Stimulated activated CD8-positive, alpha-beta memory T cell treated with anti-CD3 and anti-CD28 coated beads, Interleukin-12 subunit alpha, Interleukin-12 subunit beta, amount 100 ng/mL, for 1 hour (primary cell): ENCODE measurements around the gene CNNM1.

Experiments used
- DNase-seq: peaks from one replicate; pipeline ENCODE4 v3.0.0-alpha.2; 2020; ENCODE audit warnings: low read depth

The CNNM1 gene

DNA sequence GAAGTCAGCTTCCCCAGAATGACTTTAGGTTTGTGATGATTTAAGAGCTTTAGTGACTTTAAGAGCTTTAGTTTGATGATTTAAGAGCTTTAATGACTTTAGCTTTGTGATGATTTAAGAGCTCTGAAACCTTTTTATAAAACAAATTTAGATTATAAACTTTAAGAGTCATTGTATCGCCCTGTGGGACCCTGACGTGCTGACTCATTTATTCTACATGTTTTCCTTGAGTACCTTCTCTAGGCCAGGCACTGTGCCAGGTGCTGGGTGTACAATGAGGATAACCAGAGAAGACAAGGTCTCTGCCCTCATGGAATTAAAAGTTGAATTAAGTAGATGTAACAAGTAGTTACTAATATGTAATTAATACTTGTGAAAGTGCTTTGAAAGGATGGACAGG lies 45.4 kb downstream of the CNNM1 start:
- DNase-seq = no peak

GRCh38 chr10:99374972-99375371 lies 45.8 kb downstream of the CNNM1 start:
- no peak for DNase-seq

DNA sequence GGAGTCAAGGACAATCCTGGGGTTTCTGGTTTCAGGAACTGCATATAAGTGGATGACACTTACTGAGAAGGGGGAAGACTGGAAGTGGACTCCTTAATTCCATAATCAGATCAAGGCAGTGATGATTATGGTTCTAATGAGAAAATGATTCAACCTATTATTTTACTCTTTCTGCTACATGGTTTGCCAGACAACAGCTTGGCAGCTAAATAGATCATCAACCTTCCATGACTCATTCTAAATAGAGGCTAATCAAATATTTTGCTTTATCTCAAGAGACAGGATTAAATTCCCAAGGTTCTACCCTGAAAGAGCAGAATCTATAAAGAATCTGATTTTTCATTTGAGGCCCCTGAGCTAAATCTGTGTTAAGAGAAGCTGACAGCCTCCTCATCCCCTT lies 46.3 kb downstream of the CNNM1 start:
- DNase-seq = no peak

DNA sequence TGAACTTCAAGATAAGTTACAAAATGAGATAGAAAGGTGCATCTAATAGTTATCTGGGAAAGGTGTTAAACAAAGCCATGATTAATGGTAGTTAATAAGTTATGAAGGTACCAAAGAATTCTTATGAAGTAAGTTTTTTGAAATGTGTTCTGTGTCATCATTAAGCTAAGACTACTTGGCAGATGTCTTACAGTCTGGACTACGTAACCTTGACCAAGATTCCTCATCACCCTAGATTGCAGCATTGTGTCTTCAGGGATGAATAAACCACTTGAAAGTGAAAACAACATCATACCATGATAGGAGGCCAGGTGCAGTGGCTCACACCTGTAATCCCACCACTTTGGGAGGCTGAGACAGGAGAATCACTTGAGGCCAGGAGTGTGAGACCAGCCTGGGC lies 53.0 kb downstream of the CNNM1 start:
- no peak for DNase-seq

DNA sequence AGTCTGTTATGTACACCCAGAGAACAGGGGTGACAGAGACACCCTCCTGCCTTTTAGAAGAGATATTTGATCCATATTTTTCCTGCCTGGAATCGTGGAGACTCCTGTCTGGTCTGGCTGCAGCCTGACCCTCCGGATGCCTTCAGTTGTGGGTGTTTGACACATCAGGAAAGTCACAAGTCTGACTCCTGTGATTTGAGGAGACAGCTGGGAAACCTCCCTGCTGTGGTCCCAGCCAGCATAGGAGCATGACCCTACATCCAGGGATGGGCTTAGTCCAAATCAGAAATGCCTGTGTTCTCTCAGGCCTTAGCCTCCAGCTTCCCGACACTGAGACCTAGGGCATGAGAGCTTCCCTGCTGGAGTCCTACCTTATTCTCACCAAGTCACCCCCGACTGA lies 57.9 kb downstream of the CNNM1 start:
- no peak for DNase-seq

- DNase-seq = no peak
These were observed 58.4 kb downstream of the CNNM1 start for GRCh38 chr10:99387541-99387940.

DNA sequence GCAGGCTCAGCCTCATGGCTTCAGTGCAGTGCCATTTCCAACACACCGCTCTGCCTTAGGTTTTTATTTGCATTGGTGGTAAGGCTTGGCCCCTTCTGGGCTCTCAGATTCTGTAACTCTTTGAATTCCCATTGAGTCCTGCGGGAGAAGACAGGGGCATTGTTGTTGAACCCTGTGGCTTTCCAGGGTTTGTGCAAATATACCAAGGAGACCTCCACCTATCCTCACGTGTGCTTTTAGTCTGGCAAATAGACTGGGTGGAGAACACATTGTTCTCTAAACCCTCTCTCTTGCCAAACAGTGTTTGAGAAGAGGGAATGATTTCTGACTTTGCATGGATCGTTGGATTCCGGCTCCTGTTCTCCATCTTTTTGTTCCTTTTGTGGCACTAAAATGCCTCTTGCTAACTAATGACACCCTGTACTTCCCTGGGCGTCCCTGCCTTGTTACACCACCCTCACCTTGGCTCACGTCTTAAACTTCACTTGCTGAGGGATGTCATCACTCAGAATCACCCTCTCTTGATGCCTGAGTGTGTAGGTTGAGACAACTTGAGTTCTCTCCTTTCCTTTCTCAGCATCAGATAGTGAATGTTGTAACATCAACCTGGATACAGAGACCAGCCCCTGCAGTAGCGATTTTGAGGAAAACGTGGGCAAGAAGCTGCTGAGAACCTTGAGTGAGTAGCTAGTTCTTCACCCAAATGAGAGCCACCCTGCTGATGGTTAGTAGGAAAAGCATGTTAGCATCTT lies 60.7 kb downstream of the CNNM1 start:
- DNase-seq = no peak

DNA sequence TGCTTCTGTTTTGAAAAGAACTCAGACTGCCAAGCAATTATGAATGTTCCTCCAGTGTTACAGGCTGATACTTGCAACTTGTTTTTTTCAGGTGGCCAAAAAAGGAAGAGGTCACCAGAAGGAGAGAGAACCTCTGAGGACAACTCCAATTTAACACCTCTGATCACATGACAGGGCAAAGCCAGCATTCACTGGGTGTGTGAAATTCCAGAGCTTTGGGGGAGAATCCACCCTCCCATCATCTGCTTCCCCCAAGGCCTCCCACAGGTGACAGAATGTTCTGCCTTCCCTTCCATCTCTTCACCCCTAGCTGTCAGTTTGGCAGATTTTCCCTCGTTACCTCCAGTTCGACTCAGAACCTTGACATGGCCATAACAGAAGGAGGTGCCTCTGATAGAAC lies 62.2 kb downstream of the CNNM1 start:
- DNase-seq = no peak

DNA sequence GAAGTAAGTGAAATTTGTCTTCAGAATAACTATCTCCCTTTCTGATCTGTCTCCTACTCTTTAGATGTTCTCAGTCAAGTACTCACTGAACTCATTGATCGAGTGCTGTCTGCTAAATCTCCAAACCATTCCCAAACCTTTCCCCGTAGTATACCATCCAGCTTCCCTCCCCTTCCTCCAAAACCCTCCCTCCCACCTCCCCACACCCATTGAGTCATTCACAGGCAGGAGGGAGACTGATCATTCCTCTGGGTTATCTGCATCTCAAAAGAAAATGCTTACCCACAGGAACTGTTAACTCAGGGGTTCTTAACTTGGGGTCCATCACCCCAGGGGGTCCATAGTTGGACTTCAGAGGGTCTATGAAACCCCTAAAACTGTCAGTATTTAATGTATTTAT lies 63.9 kb downstream of the CNNM1 start:
- no peak for DNase-seq

DNA sequence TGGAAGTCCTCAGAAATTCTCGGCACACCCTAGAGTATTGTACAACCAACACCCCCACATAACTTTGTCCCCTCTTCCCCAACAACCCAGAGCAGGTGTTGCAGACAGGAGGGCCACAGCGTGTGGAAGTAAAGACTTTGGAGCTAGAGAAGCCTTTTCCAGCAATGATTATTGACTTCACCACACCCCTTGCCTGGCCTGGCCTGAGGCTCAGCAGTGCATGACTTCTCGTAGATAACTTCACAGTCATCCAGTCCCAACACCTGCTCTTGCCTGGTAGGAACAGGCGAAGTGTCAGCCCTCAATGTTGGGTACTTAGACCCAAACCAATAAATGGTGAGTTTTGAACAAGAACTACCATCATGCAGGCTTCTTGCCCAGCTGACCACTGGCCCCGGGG lies 64.5 kb downstream of the CNNM1 start:
- no peak for DNase-seq

DNA sequence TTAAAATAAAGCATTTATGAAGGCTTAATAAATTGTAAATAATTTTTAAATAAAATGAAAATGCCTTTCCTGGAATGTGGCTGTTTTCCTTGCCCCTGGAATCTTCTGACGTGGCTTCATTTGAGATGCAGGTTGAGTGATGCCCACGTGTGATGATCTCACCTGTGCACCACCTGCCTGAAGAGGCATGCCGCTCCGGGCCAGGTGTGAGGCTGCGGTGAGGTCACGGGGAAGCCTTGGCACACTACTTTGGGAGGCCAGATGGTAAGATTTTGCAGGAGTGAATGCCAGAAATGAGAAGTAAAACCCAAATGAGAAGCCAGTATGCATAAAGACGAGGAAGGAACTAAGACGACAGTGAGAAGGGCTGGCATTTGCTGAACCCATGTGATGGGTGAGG lies 65.1 kb downstream of the CNNM1 start:
- DNase-seq = no peak

- DNase-seq = no peak
These were observed 65.7 kb downstream of the CNNM1 start for GRCh38 chr10:99394761-99395386.

- DNase-seq = no peak
These were observed 66.7 kb downstream of the CNNM1 start for GRCh38 chr10:99395750-99396445.

DNA sequence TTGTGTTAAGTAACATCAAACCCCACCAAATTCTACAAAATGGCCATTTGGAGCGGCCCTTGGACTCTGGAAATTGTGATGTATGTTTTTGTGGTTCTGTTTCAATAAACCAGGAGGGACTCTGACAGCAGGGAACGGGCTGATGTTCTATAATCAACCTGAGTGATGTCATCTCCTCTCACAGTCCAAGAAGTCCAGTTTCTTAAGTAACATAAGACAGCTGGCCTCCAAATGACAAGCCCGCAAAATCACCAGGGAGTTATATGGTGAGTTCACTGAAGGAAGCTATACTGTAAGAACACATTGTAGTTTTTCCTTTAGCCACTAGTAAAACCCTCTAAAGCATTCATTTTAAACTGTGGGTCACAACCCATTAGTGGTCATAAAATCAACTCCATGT lies 67.3 kb downstream of the CNNM1 start:
- DNase-seq = no peak

DNA sequence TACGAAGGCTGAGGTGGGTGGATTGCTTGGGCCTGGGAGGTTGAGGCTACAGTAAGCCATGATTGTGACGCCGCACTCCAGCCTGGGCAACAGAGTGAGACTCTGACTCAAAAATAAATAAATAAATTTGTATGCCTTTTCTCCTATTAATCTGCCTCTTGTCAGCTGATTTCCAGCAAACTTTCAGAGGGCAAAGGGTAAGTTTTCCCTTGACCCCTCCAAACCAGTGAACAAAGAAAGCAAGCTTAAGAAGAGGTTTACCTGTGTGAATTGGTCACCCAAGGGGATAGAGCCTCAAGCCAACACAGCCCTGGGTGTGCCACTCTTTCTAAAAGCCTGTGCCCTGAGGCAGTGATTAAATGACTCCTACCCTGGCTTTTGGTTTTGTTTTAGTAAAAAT lies 70.5 kb downstream of the CNNM1 start:
- DNase-seq = no peak

DNA sequence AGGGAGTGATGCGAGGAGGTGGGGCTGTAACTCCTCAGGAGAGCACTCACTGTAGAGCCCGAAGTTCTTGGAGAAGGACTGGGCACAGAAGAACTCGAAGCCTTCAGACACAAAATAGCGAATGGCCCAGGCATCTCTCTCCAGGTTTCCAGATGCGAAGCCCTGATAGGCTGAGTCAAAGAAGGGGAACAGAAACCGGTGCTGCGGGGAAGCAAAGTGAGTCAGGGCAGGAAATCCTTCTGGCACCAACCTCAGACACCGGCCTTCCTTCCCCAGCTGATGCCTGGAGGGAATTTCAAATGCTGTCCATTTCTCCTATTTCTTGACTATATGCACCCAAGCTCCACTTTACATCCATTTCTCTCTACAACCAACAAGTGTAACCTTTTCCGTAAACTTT lies 74.5 kb downstream of the CNNM1 start:
- no peak for DNase-seq

- DNase-seq = no peak
These were observed 77.0 kb downstream of the CNNM1 start for GRCh38 chr10:99406149-99406548.

DNA sequence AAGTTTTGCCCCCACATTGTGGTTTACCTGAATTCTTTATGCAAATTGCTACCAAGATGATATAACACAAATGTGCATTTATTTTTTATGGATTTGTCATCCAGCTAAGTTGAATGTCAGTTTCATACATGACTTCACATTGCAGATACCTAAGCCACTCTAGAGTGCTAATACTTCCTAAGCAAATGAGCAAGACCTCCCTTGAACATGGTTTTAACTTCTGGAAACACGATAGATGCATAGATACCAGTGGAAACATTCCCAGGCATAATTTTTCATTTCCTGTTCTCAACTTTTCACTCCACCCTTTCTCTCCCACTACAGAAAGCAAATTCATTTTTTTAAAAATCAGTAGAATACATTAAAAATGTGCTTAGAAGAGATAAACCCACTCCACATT lies 81.0 kb downstream of the CNNM1 start:
- no peak for DNase-seq

GRCh38 chr10:99410876-99411275 lies 81.7 kb downstream of the CNNM1 start:
- no peak for DNase-seq

DNA sequence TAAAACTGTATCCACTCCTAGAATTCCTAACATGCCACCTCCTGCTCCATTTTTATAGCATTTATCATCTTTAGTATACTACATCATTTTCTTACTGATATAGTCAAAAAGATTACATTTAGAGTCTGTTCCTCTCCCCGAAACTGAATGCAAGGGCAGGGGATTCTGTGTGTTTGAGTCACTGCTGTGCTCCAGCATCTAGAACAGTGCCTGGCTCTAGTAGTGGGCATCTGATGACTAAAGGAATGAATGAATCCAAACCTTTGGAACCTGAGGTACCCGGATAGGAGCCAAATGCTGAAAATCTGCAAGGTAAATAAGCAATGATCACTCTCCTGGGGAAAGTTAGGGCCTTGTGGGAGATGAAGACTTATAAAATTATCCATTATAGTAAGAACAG lies 82.4 kb downstream of the CNNM1 start:
- DNase-seq = no peak

GRCh38 chr10:99412099-99412498 lies 82.9 kb downstream of the CNNM1 start:
- no peak for DNase-seq

GRCh38 chr10:99418910-99419624 lies 89.9 kb downstream of the CNNM1 start:
- DNase-seq = no peak

- DNase-seq = no peak
These were observed 90.5 kb downstream of the CNNM1 start for GRCh38 chr10:99419688-99420087.
